CD4-positive, alpha-beta memory T cell (primary cell): Measurements from ENCODE around the gene PDZRN3. TPM values are rescaled to one million over a fixed set of nuclear protein-coding genes. Genes with fewer than 3 reads are reported as not detected.

Experiments used
- CTCF ChIA-PET: fragments of 350-600 bp; sonication (Branson Sonifier 250); formaldehyde crosslinking; loops from one replicate; lab custom pipeline; 2021; ENCODE audit warnings: inconsistent platforms; ENCODE audit not compliant: partially characterized antibody; lab: Charles Lee
- POLR2A ChIA-PET: fragments of 350-600 bp; sonication (Branson Sonifier 250); formaldehyde crosslinking; loops from one replicate; lab custom pipeline; 2021; ENCODE audit not compliant: partially characterized antibody; lab: Charles Lee
- DNase-seq, 5 donors: peaks; one replicate each; pipeline versions ENCODE4 v3.0.0 to v3.0.0-alpha.2; 2020 to 2022; ENCODE audit warnings: mixed read lengths in 1 of 5
- H3K27ac ChIP-seq: one replicate; pipeline ENCODE4 v1.7.0; 2013; ENCODE audit warnings: low read depth, low read length
- H3K27me3 ChIP-seq: 2 replicates; pipeline ENCODE4 v1.7.0; 2013; ENCODE audit warnings: mild to moderate bottlenecking, low read length, moderate library complexity; ENCODE audit not compliant: insufficient read depth
- H3K36me3 ChIP-seq: 2 replicates; pipeline ENCODE4 v1.7.0; 2013; ENCODE audit warnings: mild to moderate bottlenecking, low read length, moderate library complexity; ENCODE audit not compliant: insufficient read depth
- H3K4me1 ChIP-seq: 2 replicates; pipeline ENCODE4 v1.7.0; 2013; ENCODE audit warnings: mild to moderate bottlenecking, low read length, moderate library complexity; ENCODE audit not compliant: insufficient read depth
- H3K4me3 ChIP-seq, 2 donors: one replicate each; pipeline ENCODE4 v1.7.0; 2013; ENCODE audit warnings: low read length in 2 of 2, mild to moderate bottlenecking in 1 of 2
- H3K9me3 ChIP-seq, 2 donors: one replicate each; pipeline ENCODE4 v1.7.0; 2013; ENCODE audit warnings: low read length in 2 of 2, control low read depth in 1 of 2; ENCODE audit not compliant: control insufficient read depth in 1 of 2
- H3K27ac Mint-ChIP-seq, 7 donors: one replicate each; pipeline ENCODE4 v1.8.0; 2020 to 2021; ENCODE audit warnings: mixed read lengths in 7 of 7, mild to moderate bottlenecking in 6 of 7, inconsistent platforms in 3 of 7, moderate library complexity in 3 of 7
- H3K27me3 Mint-ChIP-seq, 2 donors: one replicate each; pipeline ENCODE4 v1.8.0; 2020 to 2021; ENCODE audit warnings: mixed read lengths in 2 of 2
- H3K36me3 Mint-ChIP-seq, 2 donors: one replicate each; pipeline ENCODE4 v1.8.0; 2020 to 2021; ENCODE audit warnings: mixed read lengths in 2 of 2, inconsistent platforms in 1 of 2, mild to moderate bottlenecking in 1 of 2
- H3K4me1 Mint-ChIP-seq, 4 donors: one replicate each; pipeline ENCODE4 v1.8.0; 2020 to 2021; ENCODE audit warnings: mixed read lengths in 4 of 4, mild to moderate bottlenecking in 1 of 4
- H3K4me3 Mint-ChIP-seq, 8 donors: one replicate each; pipeline ENCODE4 v1.8.0; 2020 to 2021; ENCODE audit warnings: mixed read lengths in 8 of 8, mild to moderate bottlenecking in 7 of 8, moderate library complexity in 6 of 8, inconsistent platforms in 3 of 8
- H3K9me3 Mint-ChIP-seq, 8 donors: one replicate each; pipeline ENCODE4 v1.8.0; 2020 to 2021; ENCODE audit warnings: mixed read lengths in 8 of 8, mild to moderate bottlenecking in 5 of 8, inconsistent platforms in 3 of 8, moderate library complexity in 1 of 8
- intact Hi-C: fragments of 100-400 bp; cut with micrococcal nuclease; formaldehyde crosslinking; loops from one replicate; pipeline ENCODE4 v1.15.1; 2023
- polyA plus RNA-seq, 2 donors: library from polyadenylated mRNA; unstranded; fragments of 300-500 nt; fragmentation: Illumina TruSeq; gene quantifications; one replicate each; pipeline ENCODE4 v1.2.3, GENCODE V29; 2021
- total RNA-seq, 2 experiments: library from RNA; stranded (reverse); gene quantifications; one replicate each; pipeline ENCODE4 v1.2.3, GENCODE V29; 2021

Gene PDZRN3
- total and polyA plus RNA-seq, 4 experiments from 2014 or later = not detected

DNA sequence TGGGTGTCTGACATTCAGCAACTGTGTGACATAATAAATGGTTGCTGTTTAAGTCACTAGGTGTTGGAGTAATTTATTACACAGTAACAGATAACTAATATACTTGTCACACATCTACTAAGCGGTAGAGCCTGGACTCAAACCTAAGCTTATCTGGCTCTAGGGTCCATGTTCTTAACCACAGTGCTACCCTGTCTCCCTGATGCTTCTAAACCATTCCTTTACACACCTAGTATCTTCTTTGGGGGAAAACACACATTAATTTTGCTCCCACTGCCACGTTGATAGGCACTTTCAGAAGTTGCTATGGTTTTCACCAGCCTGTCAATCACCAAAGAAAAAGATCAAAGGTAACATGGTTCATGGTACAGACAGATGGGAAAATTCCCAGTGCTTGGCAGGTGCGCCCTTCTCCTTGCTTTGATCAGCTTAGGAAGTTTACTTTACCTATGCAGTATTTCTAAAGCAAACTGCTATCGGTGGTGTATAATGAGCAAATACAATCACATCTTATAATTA is 150.8 kb downstream of the PDZRN3 start:
- no peak for DNase-seq
- Mint-ChIP-seq H3K4me3 (no peak overlapping the region), H3K27me3 (peaks cover 4 to 12% of the 10 kb centered on the region in 2 donors), H3K27ac (no peak overlapping the region), H3K4me1 (peaks cover 0 to 3% (median under 1%) of the 10 kb centered on the region in 4 donors), H3K9me3 (peaks cover 0 to 18% (median 8%) of the 10 kb centered on the region in 8 donors), H3K36me3 (no peaks in the 10 kb centered on the region)
- intact Hi-C loops = no loop called here
- Histone ChIP-seq H3K36me3 (no peaks in the 10 kb centered on the region), H3K27ac (no peak overlapping the region), H3K27me3 (no peaks in the 10 kb centered on the region), H3K4me3 (no peak overlapping the region), H3K4me1 (peaks cover 4% of the 10 kb centered on the region), H3K9me3 (no peaks in the 10 kb centered on the region)
- CTCF ChIA-PET = no interaction called here
- POLR2A ChIA-PET = no interaction called here

- peaks cover 4% of the 10 kb centered on the region for H3K4me1 ChIP-seq
- Mint-ChIP-seq H3K27me3 (peaks cover 4 to 12% of the 10 kb centered on the region in 2 donors), H3K36me3 (no peaks in the 10 kb centered on the region), H3K4me3 (no peak overlapping the region), H3K4me1 (peaks cover 0 to 3% (median under 1%) of the 10 kb centered on the region in 4 donors), H3K27ac (no peak overlapping the region), H3K9me3 (peaks cover 0 to 18% (median 8%) of the 10 kb centered on the region in 8 donors)
- DNase-seq = no peak
- no peak overlapping the region for H3K27ac ChIP-seq
- H3K4me3 ChIP-seq = no peak overlapping the region
- ChIA-PET POLR2A (no interaction called here), CTCF (no interaction called here)
- no peaks in the 10 kb centered on the region for H3K27me3 ChIP-seq
- H3K36me3 ChIP-seq = no peaks in the 10 kb centered on the region
- intact Hi-C loops = no loop called here
- H3K9me3 ChIP-seq = no peaks in the 10 kb centered on the region
Measured at GRCh38 chr3:73473181-73473897, 151.4 kb downstream of the PDZRN3 start.

GRCh38 chr3:73471986-73472787 is 152.6 kb downstream of the PDZRN3 start:
- H3K4me3 ChIP-seq = no peak overlapping the region
- ChIA-PET CTCF (no interaction called here), POLR2A (no interaction called here)
- no peak overlapping the region for H3K27ac Mint-ChIP-seq
- H3K4me1 Mint-ChIP-seq = peaks cover 0 to 3% (median under 1%) of the 10 kb centered on the region in 4 donors
- H3K27me3 ChIP-seq = no peaks in the 10 kb centered on the region
- peaks cover 4% of the 10 kb centered on the region for H3K4me1 ChIP-seq
- no peaks in the 10 kb centered on the region for H3K9me3 ChIP-seq
- no peaks in the 10 kb centered on the region for H3K36me3 ChIP-seq
- intact Hi-C loops = no loop called here
- no peak overlapping the region for H3K4me3 Mint-ChIP-seq
- H3K9me3 Mint-ChIP-seq = peaks cover 0 to 14% (median 4%) of the 10 kb centered on the region in 8 donors
- DNase-seq = no peak
- no peak overlapping the region for H3K27ac ChIP-seq
- H3K36me3 Mint-ChIP-seq = no peaks in the 10 kb centered on the region
- peaks cover 4 to 11% of the 10 kb centered on the region in 2 donors for H3K27me3 Mint-ChIP-seq

- no peak overlapping the region for H3K27ac ChIP-seq
- no peaks in the 10 kb centered on the region for H3K36me3 ChIP-seq
- intact Hi-C loops = no loop called here
- H3K27me3 ChIP-seq = no peaks in the 10 kb centered on the region
- no peak overlapping the region for H3K4me3 ChIP-seq
- peaks cover 0 to 3% (median under 1%) of the 10 kb centered on the region in 4 donors for H3K4me1 Mint-ChIP-seq
- POLR2A ChIA-PET = no interaction called here
- no peak for DNase-seq
- H3K4me1 ChIP-seq = peaks cover 4% of the 10 kb centered on the region
- H3K36me3 Mint-ChIP-seq = no peaks in the 10 kb centered on the region
- H3K9me3 ChIP-seq = no peaks in the 10 kb centered on the region
- H3K4me3 Mint-ChIP-seq = no peak overlapping the region
- peaks cover 4 to 9% of the 10 kb centered on the region in 2 donors for H3K27me3 Mint-ChIP-seq
- peaks cover 0 to 7% (median 2%) of the 10 kb centered on the region in 8 donors for H3K9me3 Mint-ChIP-seq
- CTCF ChIA-PET = no interaction called here
- no peak overlapping the region for H3K27ac Mint-ChIP-seq
Measured at GRCh38 chr3:73470860-73471259, 153.9 kb downstream of the PDZRN3 start.

- H3K27ac Mint-ChIP-seq = no peak overlapping the region
- DNase-seq = no peak
- H3K4me3 Mint-ChIP-seq = no peak overlapping the region
- H3K27ac ChIP-seq = no peak overlapping the region
- no peaks in the 10 kb centered on the region for H3K4me1 Mint-ChIP-seq
- H3K9me3 ChIP-seq = no peaks in the 10 kb centered on the region
- ChIA-PET POLR2A (no interaction called here), CTCF (no interaction called here)
- H3K4me1 ChIP-seq = no peaks in the 10 kb centered on the region
- no peak overlapping the region for H3K4me3 ChIP-seq
- intact Hi-C loops = no loop called here
- H3K27me3 Mint-ChIP-seq = peaks cover 3 to 9% of the 10 kb centered on the region in 2 donors
- H3K36me3 Mint-ChIP-seq = no peaks in the 10 kb centered on the region
- H3K27me3 ChIP-seq = no peaks in the 10 kb centered on the region
- no peaks in the 10 kb centered on the region for H3K36me3 ChIP-seq
- H3K9me3 Mint-ChIP-seq = peaks cover 0 to 7% (median 0%) of the 10 kb centered on the region in 8 donors
Measured at GRCh38 chr3:73469331-73469730, 155.4 kb downstream of the PDZRN3 start.

DNA sequence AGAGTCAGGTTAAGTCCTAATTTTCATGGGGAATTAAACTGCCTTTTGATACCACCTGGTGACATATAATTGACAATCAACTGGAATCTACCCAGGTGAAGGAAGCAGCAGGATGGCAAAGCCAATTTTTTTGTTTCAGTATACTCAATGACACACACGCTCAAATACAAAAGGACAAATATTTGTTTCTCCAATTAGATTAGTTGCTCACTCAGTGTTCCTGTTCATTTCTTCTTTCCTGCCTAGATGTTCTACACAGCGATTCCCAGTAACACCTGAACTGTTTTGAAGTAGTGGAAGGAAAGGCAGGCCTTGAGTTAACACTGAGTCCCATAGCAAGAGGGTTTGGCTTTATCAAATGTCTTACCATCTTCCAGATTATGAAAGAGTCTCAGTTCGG is 157.5 kb downstream of the PDZRN3 start:
- Histone ChIP-seq H3K9me3 (no peaks in the 10 kb centered on the region), H3K27ac (no peak overlapping the region), H3K4me3 (no peak overlapping the region), H3K36me3 (no peaks in the 10 kb centered on the region), H3K4me1 (no peaks in the 10 kb centered on the region), H3K27me3 (no peaks in the 10 kb centered on the region)
- CTCF ChIA-PET = no interaction called here
- Mint-ChIP-seq H3K27ac (no peak overlapping the region), H3K27me3 (peaks cover 0 to 2% of the 10 kb centered on the region in 2 donors), H3K36me3 (no peaks in the 10 kb centered on the region), H3K4me3 (no peak overlapping the region), H3K4me1 (no peaks in the 10 kb centered on the region), H3K9me3 (peaks cover 0 to 5% (median 0%) of the 10 kb centered on the region in 8 donors)
- intact Hi-C loops = no loop called here
- POLR2A ChIA-PET = no interaction called here
- DNase-seq = no peak

GRCh38 chr3:73465926-73466325 is 158.8 kb downstream of the PDZRN3 start:
- H3K36me3 ChIP-seq = no peaks in the 10 kb centered on the region
- H3K9me3 ChIP-seq = no peaks in the 10 kb centered on the region
- Mint-ChIP-seq H3K4me3 (no peak overlapping the region), H3K36me3 (no peaks in the 10 kb centered on the region), H3K9me3 (peaks cover 0 to 2% (median 0%) of the 10 kb centered on the region in 8 donors), H3K27me3 (no peaks in the 10 kb centered on the region), H3K4me1 (no peaks in the 10 kb centered on the region), H3K27ac (no peak overlapping the region)
- ChIA-PET CTCF (no interaction called here), POLR2A (no interaction called here)
- no peaks in the 10 kb centered on the region for H3K4me1 ChIP-seq
- intact Hi-C loops = no loop called here
- H3K27ac ChIP-seq = no peak overlapping the region
- H3K27me3 ChIP-seq = no peaks in the 10 kb centered on the region
- H3K4me3 ChIP-seq = no peak overlapping the region
- no peak for DNase-seq
